Sigmoid colon (tissue), 3 donors: Measurements from ENCODE around the gene RAB3GAP2.

Source experiments
- POLR2A ChIP-seq, 2 donors: fragments of 450-650 bp; IDR thresholded peaks; one replicate each; pipeline ENCODE4 v1.6.1; 2016; ENCODE audit warnings: antibody characterized with exemption in 2 of 2, mild to moderate bottlenecking in 2 of 2, moderate library complexity in 2 of 2
- TF ChIP-seq, protein P1 (sequence below), 4 experiments: fragments of 450-650 bp in 3 of 4; fragments of 200-600 bp in 1 of 4; IDR thresholded peaks; one replicate each; pipeline ENCODE4 v1.5.1; 2016 to 2019; ENCODE audit warnings: antibody characterized with exemption in 4 of 4, mild to moderate bottlenecking in 3 of 4, moderate library complexity in 2 of 4

GRCh38 chr1:220188538-220188937, 83.7 kb downstream of the RAB3GAP2 start:
- TF ChIP-seq POLR2A (IDR thresholded peaks at IDR 0.05) = no peak
- TF ChIP-seq, protein P1, sequence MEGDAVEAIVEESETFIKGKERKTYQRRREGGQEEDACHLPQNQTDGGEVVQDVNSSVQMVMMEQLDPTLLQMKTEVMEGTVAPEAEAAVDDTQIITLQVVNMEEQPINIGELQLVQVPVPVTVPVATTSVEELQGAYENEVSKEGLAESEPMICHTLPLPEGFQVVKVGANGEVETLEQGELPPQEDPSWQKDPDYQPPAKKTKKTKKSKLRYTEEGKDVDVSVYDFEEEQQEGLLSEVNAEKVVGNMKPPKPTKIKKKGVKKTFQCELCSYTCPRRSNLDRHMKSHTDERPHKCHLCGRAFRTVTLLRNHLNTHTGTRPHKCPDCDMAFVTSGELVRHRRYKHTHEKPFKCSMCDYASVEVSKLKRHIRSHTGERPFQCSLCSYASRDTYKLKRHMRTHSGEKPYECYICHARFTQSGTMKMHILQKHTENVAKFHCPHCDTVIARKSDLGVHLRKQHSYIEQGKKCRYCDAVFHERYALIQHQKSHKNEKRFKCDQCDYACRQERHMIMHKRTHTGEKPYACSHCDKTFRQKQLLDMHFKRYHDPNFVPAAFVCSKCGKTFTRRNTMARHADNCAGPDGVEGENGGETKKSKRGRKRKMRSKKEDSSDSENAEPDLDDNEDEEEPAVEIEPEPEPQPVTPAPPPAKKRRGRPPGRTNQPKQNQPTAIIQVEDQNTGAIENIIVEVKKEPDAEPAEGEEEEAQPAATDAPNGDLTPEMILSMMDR (IDR thresholded peaks at IDR 0.05) = no peak
